HepG2 (cell line): ENCODE measurements around the gene LMAN2. TPM values are rescaled to one million over a fixed set of nuclear protein-coding genes. Genes with fewer than 3 reads are reported as not detected.

Experiments
- ASH2L ChIP-seq: fragments of 300-600, 200-600 bp; sonication (generic); IDR thresholded peaks from 2 replicates; pipeline ENCODE4 v1.7.0; 2017; ENCODE audit warnings: low read depth, mild to moderate bottlenecking, moderate library complexity, mixed read lengths, low read length; ENCODE audit not compliant: insufficient read length
- BORCS8-MEF2B ChIP-seq: sonication (generic); formaldehyde crosslinking; IDR thresholded peaks from 2 replicates; pipeline ENCODE4 v1.8.0; 2022; ENCODE audit warnings: mild to moderate bottlenecking, missing genetic modification reagents
- CENPX ChIP-seq: sonication (generic); formaldehyde crosslinking; IDR thresholded peaks from 2 replicates; pipeline ENCODE4 v1.9.0; 2021; ENCODE audit warnings: mild to moderate bottlenecking, missing genetic modification reagents, moderate library complexity
- EP300 ChIP-seq, 3 experiments: sonication (generic) in 1 of 3; formaldehyde crosslinking in 1 of 3; IDR thresholded peaks; 2 replicates each; pipeline versions ENCODE4 v1.5.1 to v1.6.1; 2011 to 2020; ENCODE audit warnings: low read depth in 2 of 3, low read length in 2 of 3, borderline replicate concordance in 1 of 3, improper control_type of control experiment in 1 of 3, mild to moderate bottlenecking in 1 of 3, missing genetic modification reagents in 1 of 3, moderate library complexity in 1 of 3
- ETV5 ChIP-seq: IDR thresholded peaks from 2 replicates; pipeline ENCODE4 v1.6.1; 2018; ENCODE audit warnings: missing biosample characterization, missing genetic modification reagents, inconsistent platforms, borderline replicate concordance
- IKZF1 ChIP-seq: fragments of 450-650 bp; IDR thresholded peaks from 2 replicates; pipeline ENCODE4 v1.7.1; 2016
- MTERF4 ChIP-seq: sonication (generic); formaldehyde crosslinking; IDR thresholded peaks from 2 replicates; pipeline ENCODE4 v1.8.0; 2023; ENCODE audit warnings: mild to moderate bottlenecking, missing genetic modification reagents
- NCOA1 ChIP-seq: sonication (generic); formaldehyde crosslinking; IDR thresholded peaks from 2 replicates; pipeline ENCODE4 v1.9.0; 2021; ENCODE audit warnings: missing genetic modification reagents
- ONECUT2 ChIP-seq: sonication (generic); formaldehyde crosslinking; IDR thresholded peaks from 2 replicates; pipeline ENCODE4 v1.4.0; 2020; ENCODE audit warnings: missing genetic modification reagents
- PAX8 ChIP-seq: sonication (generic); formaldehyde crosslinking; IDR thresholded peaks from 2 replicates; pipeline ENCODE4 v1.8.0; 2022; ENCODE audit warnings: mild to moderate bottlenecking, missing genetic modification reagents, borderline replicate concordance
- PHF5A ChIP-seq: IDR thresholded peaks from one replicate; pipeline ENCODE4 v1.6.1; 2018; ENCODE audit warnings: low read depth, missing genetic modification reagents; ENCODE audit not compliant: unreplicated experiment
- SSRP1 ChIP-seq: IDR thresholded peaks from 2 replicates; pipeline ENCODE4 v1.6.1; 2016; ENCODE audit warnings: control low read depth
- ZGPAT ChIP-seq: IDR thresholded peaks from 2 replicates; pipeline ENCODE4 v1.6.1; 2016; ENCODE audit warnings: mild to moderate bottlenecking
- ZNF12 ChIP-seq: sonication (generic); formaldehyde crosslinking; IDR thresholded peaks from 2 replicates; pipeline ENCODE4 v1.5.0; 2020; ENCODE audit warnings: missing genetic modification reagents
- ZNF296 ChIP-seq: sonication (generic); formaldehyde crosslinking; conservative IDR thresholded peaks from 2 replicates; pipeline ENCODE4 v1.5.0; 2020; ENCODE audit warnings: mild to moderate bottlenecking, missing genetic modification reagents
- ZNF318 ChIP-seq: sonication (generic); formaldehyde crosslinking; IDR thresholded peaks from 2 replicates; pipeline ENCODE4 v1.4.0; 2020; ENCODE audit warnings: mild to moderate bottlenecking, missing genetic modification reagents
- ZNF589 ChIP-seq: sonication (generic); formaldehyde crosslinking; conservative IDR thresholded peaks from 2 replicates; pipeline ENCODE4 v1.8.0; 2022; ENCODE audit warnings: mild to moderate bottlenecking, moderate library complexity, missing genetic modification reagents
- ZNF605 ChIP-seq: sonication (generic); formaldehyde crosslinking; IDR thresholded peaks from 2 replicates; pipeline ENCODE4 v1.8.0; 2022; ENCODE audit warnings: mild to moderate bottlenecking, missing genetic modification reagents
- ZNF7 ChIP-seq: IDR thresholded peaks from 2 replicates; pipeline ENCODE4 v1.6.1; 2016; ENCODE audit warnings: missing biosample characterization, missing genetic modification reagents
- polyA plus RNA-seq, 8 experiments: library from polyadenylated mRNA; depleted of rRNA in 3 of 8; stranded (reverse) in 7 of 8; unstranded in 1 of 8; fragments of >200 nt; fragmentation: Illumina TruSeq in 4 of 8; extraction: Trizol in 4 of 8; gene quantifications; 2 replicates each; pipeline versions ENCODE4 v1.2.1 to v1.2.3, GENCODE V29; 2011 to 2016; ENCODE audit warnings: low read depth in 4 of 8, missing spikeins in 1 of 8, mixed read lengths in 1 of 8; ENCODE audit not compliant: insufficient read depth in 1 of 8
- total RNA-seq, 5 experiments: library from RNA; depleted of rRNA; stranded (reverse); fragments of >200 nt; fragmentation: Illumina TruSeq; extraction: Trizol; gene quantifications; 2 replicates each; pipeline ENCODE4 v1.2.3, GENCODE V29; 2016; ENCODE audit warnings: low read depth in 1 of 5

LMAN2 gene
- total and polyA plus RNA-seq, 2 of the 13 experiments (the other 11 are each of a cell fraction or from before 2014, with no cell fraction given): 191 to 197 TPM

- TF ChIP-seq ZGPAT (CRISPR knock-in tag): no peak
- no peak for TF ChIP-seq ZNF605
- no peak for TF ChIP-seq PAX8 (CRISPR knock-in tag)
- TF ChIP-seq ZNF7 (CRISPR knock-in tag): no peak
- TF ChIP-seq ONECUT2 (CRISPR knock-in tag): no peak
- no peak for TF ChIP-seq BORCS8-MEF2B (CRISPR knock-in tag)
- no peak for TF ChIP-seq ZNF589 (CRISPR knock-in tag)
- TF ChIP-seq NCOA1: 0 out of 2 replicates have a peak, but pooled peaks have one; percentile 28
- TF ChIP-seq ETV5: 0 out of 2 replicates have a peak, but pooled peaks have one; percentile 10
- TF ChIP-seq MTERF4: peak; percentile 77
- no peak for TF ChIP-seq ZNF296 (CRISPR knock-in tag)
- TF ChIP-seq EP300 (IDR thresholded peaks at IDR 0.05; ENCODE audit: low read depth in 2 of 2, low read length in 2 of 2): no peak
- no peak for TF ChIP-seq EP300 (CRISPR knock-in tag; IDR thresholded peaks at IDR 0.05; ENCODE audit: borderline replicate concordance)
- TF ChIP-seq ZNF12: no peak
- TF ChIP-seq PHF5A (CRISPR knock-in tag): no peak
- TF ChIP-seq SSRP1 (CRISPR knock-in tag): no peak
- TF ChIP-seq CENPX (CRISPR knock-in tag): no peak
- TF ChIP-seq IKZF1: no peak
- no peak for TF ChIP-seq ZNF318 (CRISPR knock-in tag)
- no peak for TF ChIP-seq ASH2L
These were observed 26.6 kb upstream of the LMAN2 start (continued) for GRCh38 chr5:177377851-177378776.
